ENCODE data around the gene RNF181. TPM values are rescaled to one million over a fixed set of nuclear protein-coding genes. Genes with fewer than 3 reads are reported as not detected.
"Not testable (repeated sequence)": the region's sequence is repeated elsewhere in the genome, so short reads cannot be mapped to it uniquely, and the experiment has no call there.

Gene RNF181
- total RNA-seq, 1 donor from 2014 or later: 110 TPM

GRCh38 chr2:85611705-85612587 lies 16.4 kb downstream of the RNF181 start, which contains the start of gene C2orf68:
Gene C2orf68 (minus strand): TSS chr2:85612066. CDS start chr2:85611984, 82 bp downstream.
- DNase-seq (ENCODE audit: low spot score): peak; percentile 98

GRCh38 chr2:85613717-85614515 lies 18.4 kb downstream of the RNF181 start:
- no peak for DNase-seq (ENCODE audit: low spot score)

GRCh38 chr2:85614757-85615156 lies 19.2 kb downstream of the RNF181 start:
- not testable (repeated sequence) for DNase-seq (ENCODE audit: low spot score)

GRCh38 chr2:85615413-85615728 lies 19.8 kb downstream of the RNF181 start:
- no peak for DNase-seq (ENCODE audit: low spot score)

- not testable (repeated sequence) for DNase-seq (ENCODE audit: low spot score)
These were observed 22.2 kb downstream of the RNF181 start for GRCh38 chr2:85617723-85618122.

- DNase-seq (ENCODE audit: low spot score): no peak
These were observed 24.1 kb downstream of the RNF181 start for GRCh38 chr2:85619617-85620016.

- no peak for DNase-seq (ENCODE audit: low spot score)
These were observed 25.8 kb downstream of the RNF181 start for GRCh38 chr2:85621338-85621737.

GRCh38 chr2:85623991-85624390 lies 28.4 kb downstream of the RNF181 start:
- DNase-seq (ENCODE audit: low spot score): no peak

- DNase-seq (ENCODE audit: low spot score): no peak
These were observed 33.1 kb downstream of the RNF181 start for GRCh38 chr2:85628658-85629057.

- DNase-seq (ENCODE audit: low spot score): no peak
These were observed 35.8 kb downstream of the RNF181 start for GRCh38 chr2:85631316-85631715.

GRCh38 chr2:85635011-85635410 lies 39.5 kb downstream of the RNF181 start:
- DNase-seq (ENCODE audit: low spot score): no peak

GRCh38 chr2:85635636-85636035 lies 40.1 kb downstream of the RNF181 start:
- DNase-seq (ENCODE audit: low spot score): no peak

- no peak for DNase-seq (ENCODE audit: low spot score)
These were observed 47.2 kb downstream of the RNF181 start for GRCh38 chr2:85642725-85643124.

- DNase-seq (ENCODE audit: low spot score): no peak
These were observed 49.4 kb downstream of the RNF181 start for GRCh38 chr2:85644909-85645308.

- no peak for DNase-seq (ENCODE audit: low spot score)
These were observed 50.6 kb downstream of the RNF181 start for GRCh38 chr2:85646166-85646565.

Other genes starting within 250 kb of the RNF181 start
- 554 TPM for gene RETSAT, start 241.2 kb upstream of the RNF181 start, total RNA-seq
- 47.7 TPM for gene ELMOD3, start 241.0 kb upstream of the RNF181 start, total RNA-seq
- 124 TPM for gene CAPG, start 185.4 kb upstream of the RNF181 start, total RNA-seq
- gene SH2D6, start 177.0 kb upstream of the RNF181 start, total RNA-seq: not detected
- 494 TPM for gene MAT2A, start 56.6 kb upstream of the RNF181 start, total RNA-seq
- 45.6 TPM for gene GGCX, start 34.3 kb upstream of the RNF181 start, total RNA-seq
- gene VAMP8, start 18.2 kb upstream of the RNF181 start, total RNA-seq: 73.3 TPM
- gene VAMP5, start 11.3 kb upstream of the RNF181 start, total RNA-seq: 70.3 TPM
- 27.7 TPM for gene TMEM150A, start 7.0 kb downstream of the RNF181 start, total RNA-seq
- gene C2orf68, start 16.3 kb downstream of the RNF181 start, total RNA-seq: 26.3 TPM
- gene USP39, start 20.4 kb downstream of the RNF181 start, total RNA-seq: 37.1 TPM
- gene SFTPB, start 72.5 kb downstream of the RNF181 start, total RNA-seq: not detected
- gene GNLY, start 98.6 kb downstream of the RNF181 start, total RNA-seq: 3.7 TPM
- 69.4 TPM for gene ATOH8, start 158.2 kb downstream of the RNF181 start, total RNA-seq

Data from mesenteric fat pad (tissue), 1 donor.